NCI-H345 treated with DMSO at 0.1 percent for 48 hours (cell line): ENCODE results near the gene SPG21.

Experiments used
- DNase-seq: peaks from one replicate; lab custom pipeline; 2025; ENCODE audit not compliant: unreplicated experiment; lab: John Stamatoyannopoulos, UW

The SPG21 gene

GRCh38 chr15:64943512-64944225, 46.0 kb downstream of the SPG21 start:
- DNase-seq, result no peak

DNA sequence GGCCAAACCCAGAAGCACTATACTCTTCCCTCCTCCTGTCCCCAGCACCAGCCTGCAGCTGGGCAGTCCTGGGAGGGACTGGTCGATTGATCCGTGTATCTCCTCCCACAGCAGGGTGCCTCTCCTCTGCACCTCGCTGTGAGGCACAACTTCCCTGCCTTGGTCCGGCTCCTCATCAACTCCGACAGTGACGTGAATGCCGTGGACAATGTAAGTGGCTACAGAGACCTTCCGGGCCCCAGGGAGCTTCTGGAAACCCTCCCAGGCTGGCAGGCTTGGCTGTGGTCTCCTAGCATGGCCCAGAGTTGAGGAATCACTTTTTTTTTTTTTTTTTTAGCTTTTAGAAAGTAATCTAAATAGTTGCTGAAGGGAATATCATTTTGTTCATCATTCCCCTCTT, 47.4 kb downstream of the SPG21 start:
- DNase-seq, result no peak

GRCh38 chr15:64938192-64938591, 51.5 kb downstream of the SPG21 start:
- no peak for DNase-seq

DNA sequence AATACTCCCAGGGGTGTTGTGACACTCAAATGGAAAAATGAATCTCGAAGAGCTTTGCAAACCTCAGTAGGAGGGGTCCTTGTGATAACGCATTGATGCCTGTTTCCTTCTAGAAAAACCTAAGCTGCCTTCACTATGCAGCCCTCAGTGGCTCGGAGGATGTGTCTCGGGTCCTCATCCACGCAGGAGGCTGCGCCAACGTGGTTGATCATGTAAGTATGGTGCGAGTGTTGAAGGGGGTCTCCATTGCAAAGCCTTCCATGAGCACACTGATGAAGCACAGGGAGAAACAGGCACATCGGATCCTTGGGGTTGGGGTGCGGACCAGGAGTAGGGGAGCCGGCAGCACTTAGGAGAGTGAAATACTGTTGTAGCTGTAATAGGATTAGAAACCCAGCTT, 55.7 kb downstream of the SPG21 start:
- DNase-seq, result no peak

GRCh38 chr15:64931381-64931780, 58.3 kb downstream of the SPG21 start:
- no peak for DNase-seq

DNA sequence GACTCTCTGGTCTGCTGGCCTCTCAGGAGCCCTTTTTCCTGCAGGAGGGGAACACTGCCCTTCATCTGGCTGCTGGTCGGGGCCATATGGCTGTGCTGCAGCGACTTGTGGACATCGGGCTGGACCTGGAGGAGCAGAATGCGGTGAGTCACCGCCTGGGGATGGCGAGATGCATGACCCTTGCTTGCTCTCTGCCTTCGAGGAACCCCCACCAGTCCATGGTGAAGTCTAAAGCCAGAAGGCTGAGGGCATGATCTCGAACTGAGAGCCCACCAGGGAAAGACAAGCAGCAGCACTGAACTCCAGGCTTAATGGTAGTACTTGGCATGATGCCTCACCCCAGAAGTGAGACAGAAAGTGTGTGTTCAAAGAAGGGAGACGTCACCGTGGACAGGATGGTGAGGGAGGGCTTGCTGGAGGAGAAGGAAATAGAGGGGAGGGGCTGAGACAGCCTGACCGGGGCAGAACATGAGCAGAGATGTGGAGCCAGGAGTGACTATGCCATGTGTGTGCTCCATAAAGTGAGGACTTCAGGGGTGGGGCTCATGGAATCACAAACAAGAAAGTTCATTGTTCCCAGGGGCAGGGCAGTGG, 58.8 kb downstream of the SPG21 start:
- DNase-seq, result no peak

DNA sequence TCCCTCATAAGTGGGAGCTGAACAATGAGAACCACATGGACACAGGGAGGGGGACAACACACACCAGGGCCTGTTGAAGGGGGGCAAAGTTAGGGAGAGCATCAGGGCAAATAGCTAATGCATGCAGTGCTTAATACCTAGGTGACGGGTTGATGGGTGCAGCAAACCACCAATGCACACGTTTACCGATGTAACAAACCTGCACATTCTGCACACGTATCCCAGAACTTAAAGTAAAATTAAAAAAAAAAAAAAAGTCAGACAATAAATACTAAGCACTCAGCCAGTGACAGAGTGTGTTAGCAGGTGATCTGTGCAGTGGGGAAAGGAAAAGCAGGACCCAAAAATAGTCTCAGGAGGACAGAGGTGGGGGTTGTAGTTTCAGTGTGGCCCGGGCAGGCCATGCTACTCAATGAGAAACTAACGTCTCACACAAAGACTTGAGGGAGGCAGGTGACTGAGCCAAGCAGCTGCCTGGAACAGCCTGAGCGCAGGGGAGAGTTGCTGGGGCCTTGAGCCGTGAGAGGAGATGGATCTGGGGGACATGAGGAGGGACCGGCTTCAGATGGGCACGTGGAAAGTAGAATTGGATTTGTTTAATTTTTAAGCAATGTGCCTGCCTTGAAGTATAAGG, 59.6 kb downstream of the SPG21 start:
- no peak for DNase-seq

DNA sequence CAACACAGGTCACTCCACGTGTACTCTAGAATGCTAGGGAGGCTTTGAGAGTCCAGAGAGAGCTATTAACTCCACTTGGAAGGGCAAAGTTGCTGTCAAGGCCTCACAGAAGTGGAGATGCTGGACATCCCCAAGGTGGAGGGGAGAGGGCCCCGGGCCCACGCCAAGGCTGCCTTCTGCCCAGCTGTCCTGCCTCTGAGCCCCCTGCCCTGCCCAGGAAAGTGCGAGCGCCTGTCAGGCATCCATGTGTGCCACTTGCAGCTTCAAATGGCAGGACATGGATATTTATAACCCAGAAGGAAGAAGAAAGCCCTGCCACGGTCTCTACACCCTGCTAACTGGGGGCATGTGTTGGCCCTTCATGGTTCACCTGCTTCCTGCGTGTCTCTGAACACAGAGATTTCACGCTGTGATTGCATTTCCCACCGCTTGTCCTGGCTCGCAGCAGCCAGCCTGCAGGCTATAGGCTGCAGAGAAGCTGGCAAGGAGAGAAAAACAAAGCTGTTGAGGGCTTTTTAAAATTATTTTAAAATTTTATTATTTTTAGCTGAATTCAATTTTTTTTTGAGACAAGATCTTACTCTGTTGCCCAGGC, 61.0 kb downstream of the SPG21 start:
- no peak for DNase-seq

DNA sequence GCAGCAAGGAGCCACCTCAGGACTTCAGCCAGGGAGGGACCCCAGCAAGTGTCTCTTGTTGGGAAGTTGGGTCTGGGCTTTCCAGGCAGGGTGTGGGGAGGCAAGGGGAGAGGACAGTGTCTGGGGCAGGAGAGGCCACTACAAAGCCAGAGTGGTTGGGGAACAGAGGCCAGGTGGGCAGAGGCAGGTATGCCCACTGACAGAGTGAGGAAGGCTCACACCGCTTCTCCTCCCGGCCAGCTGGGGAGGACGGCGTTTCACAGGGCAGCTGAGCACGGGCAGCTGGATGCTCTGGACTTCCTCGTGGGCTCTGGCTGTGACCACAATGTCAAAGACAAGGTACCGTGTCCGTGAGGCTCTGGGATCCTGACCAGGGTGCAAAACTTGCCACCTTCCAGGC, 63.1 kb downstream of the SPG21 start:
- DNase-seq, result no peak

GRCh38 chr15:64925335-64926330, 64.1 kb downstream of the SPG21 start:
- DNase-seq, result no peak

- DNase-seq, result no peak
Measured at GRCh38 chr15:64923546-64923945, 66.2 kb downstream of the SPG21 start.

- DNase-seq, result no peak
Measured at GRCh38 chr15:64921711-64922110, 68.0 kb downstream of the SPG21 start.

DNA sequence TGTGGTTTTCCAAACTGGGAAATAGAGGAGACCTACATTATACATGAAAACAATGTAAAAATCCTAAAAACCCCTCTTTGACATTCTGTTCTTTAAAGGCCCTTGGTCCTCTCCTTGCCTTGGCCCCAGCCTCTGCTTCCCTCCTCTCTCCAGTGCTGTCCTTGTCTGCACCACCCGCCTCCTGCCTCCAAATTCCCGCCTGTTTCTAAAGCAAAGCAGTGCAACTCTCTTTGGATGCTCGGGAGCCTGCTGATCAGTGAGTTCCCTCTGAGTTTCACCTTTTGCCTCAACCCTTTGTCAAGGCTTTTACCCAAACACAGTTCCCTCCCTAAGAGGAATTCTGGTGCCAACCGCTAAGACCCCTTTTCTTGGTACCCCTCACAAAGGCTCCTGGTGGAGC, 70.0 kb downstream of the SPG21 start:
- DNase-seq, result no peak

DNA sequence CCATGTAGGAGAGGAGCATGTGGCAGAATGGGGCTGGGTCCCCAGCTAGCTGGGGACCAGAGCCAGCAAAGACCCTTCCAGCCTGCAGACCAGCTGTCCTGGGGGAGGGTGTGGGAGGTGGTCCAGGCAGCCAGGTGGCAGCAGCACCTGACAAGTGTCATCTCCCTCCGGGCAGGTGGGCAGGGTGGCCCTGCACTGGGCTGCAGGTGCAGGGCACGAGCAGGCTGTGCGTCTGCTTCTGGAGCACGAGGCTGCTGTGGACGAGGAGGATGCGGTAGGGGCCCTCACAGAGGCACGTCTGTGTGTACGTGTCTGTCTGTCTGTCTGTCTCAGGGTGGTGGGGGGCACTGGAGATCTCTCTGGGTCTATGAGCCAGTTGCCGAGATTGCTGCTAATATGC, 72.5 kb downstream of the SPG21 start:
- DNase-seq, result no peak

DNA sequence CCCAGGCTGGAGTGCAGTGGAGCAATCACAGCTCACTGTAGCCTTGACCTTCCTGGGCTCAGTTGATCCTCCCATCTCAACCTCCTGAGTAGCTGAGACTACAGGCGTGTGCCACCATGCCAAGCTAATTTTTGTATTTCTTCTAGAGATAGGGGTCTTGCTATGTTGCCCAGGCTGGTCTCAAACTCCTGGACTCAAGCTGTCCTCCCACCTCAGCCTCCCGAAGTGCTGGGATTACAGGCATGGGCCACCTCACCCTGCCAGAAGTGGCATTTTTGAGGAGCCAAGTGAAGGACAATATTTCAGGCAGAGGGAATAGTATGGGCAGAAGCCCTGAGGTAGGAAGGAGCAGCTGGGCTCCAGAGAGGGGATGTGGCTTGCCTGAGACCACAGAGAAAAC, 73.3 kb downstream of the SPG21 start:
- no peak for DNase-seq

DNA sequence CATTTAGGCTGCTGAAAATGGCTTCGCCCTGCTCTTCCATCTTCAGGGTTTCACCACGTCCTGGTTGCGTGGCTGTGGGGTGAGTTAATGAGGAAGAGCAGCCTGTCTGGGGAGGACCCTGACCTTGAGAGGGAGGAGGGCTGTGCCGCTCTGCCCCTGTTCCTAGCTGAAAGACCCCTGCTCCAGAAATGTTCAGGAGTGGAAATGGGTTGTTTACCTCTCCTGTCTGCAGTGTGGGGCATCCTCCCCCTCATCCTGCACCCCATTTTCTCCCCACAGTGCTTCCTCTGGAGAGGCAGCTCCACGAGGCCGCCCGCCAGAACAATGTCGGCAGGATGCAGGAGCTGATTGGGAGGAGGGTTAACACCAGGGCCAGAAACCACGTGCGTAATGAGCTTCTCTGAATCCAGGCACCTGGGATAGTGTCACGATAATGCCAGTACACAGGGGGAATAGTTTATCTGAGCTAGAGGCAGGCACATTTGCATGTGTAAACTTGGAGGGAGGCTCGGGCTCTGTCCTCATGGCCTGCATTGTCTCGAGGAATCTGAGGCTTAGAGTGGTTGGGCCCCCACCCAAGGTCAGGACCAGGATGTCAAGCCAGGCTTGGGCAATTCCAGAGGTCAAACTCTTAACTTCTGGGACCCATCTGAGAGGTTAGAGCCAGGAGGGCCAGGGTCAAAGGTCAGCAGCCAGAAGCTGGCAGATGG, 74.0 kb downstream of the SPG21 start:
- no peak for DNase-seq
